CD4-positive, alpha-beta T cell treated with Interleukin-6 for 4 hours (primary cell): Measurements from ENCODE around the gene KLF11.
"Not testable (repeated sequence)": the region's sequence is repeated elsewhere in the genome, so short reads cannot be mapped to it uniquely, and the experiment has no call there.

Source experiments
- DNase-seq: peaks from one replicate; pipeline ENCODE4 v3.0.0-alpha.2; 2020; ENCODE audit warnings: mixed read lengths

The KLF11 gene

DNA sequence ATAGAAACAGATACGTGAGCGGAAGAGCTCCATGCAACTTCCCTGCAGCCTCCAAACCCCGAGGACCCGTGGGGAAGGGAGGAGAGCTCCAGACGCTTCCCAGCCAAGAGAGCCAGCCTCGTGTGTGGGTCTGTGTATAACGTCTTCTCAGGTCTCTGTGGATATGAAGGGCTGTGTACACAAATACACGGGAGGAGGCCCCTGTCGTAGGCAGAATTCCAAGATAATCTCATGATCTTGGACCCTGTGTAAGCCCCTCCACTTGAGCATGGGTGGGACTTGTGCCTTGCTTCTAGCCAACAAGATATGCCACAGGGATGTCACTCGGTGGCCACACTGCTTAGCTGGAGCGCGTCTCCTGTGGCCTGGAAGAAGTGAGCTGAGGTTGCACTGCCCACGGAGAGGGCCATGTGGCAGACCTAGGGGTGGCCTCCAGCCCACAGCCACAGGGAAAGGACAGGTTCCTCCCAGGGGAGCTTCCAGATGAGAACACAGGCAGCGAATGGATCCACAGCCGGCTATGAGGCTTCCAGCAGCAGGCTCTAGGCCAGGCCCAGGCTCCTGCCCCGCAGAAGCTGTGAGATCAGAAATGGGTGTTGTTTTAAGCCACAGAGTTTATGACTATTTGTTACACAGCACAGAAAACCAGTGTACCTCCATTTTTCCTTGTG, 15.6 kb upstream of the KLF11 start:
- DNase-seq = no peak

DNA sequence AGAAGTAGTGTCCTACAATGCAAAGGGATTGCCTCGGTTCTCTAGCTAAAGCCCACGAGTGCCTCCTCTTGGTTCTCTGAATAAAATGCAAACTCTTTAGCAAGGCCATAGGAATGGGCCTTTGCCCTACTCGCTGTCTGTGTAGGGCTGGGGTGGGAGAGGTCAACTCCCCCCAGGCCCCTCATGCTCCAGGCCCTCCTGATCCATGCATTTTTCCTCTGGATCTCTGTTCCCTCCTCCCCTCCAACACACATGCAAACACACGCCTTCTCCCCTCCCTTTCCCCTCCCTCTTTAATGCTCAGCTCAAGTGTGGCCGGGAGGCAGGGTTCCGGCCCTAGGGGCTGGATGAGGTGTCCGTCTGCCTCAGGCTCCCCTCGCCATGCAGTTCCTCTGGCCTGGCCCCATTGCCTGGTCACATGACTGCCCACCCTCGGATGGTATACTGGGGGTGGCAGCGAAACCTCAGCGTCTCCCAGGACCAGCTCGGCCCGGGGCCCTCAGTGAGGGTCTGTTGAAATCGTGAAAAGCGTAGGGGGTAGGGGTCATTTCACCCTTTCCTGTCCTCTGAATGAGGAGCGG, 14.9 kb upstream of the KLF11 start:
- DNase-seq = no peak

DNA sequence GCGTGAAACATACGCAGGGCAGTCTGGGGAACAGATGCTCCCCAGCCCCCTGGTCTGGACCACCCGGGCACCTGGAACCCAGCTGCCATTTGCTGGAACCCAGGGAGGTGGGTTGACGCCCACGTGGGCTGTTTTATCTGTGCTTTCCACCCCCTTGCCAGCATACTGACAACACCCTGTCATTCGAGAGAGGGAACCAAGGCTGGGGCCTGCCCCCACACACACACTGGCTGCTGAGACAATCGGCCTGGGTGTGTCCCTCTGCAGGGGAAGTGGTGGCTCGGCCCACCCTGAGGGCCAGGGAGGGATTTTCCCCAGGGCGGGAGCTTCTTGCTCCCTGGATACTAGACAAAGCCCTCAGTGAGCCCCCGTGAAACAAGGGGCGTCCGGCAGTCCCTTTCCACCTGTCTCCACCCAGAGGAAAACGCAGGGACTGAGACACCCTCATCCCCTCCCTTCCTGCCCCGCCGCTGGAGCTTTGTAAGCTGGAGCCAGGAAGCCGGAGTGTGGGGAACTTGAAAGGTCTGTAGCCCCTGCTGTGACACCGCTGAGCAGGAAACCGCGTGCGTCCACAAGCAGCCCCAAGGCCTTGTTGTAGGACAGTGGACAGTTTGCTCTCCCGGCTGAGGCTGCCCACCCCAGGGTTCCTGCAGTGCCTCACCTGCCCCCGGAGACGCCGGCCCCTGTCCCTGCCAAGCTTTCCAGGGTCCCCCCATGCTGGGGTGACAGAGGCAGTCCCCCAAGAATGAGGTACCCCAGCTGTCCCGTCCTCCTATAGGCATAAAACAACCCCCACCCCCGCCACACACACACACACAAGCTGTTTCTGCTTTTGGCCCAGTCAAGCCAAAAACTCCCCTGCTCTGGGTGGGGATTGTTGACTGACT, 14.1 kb upstream of the KLF11 start:
- peak; percentile 34 for DNase-seq

DNA sequence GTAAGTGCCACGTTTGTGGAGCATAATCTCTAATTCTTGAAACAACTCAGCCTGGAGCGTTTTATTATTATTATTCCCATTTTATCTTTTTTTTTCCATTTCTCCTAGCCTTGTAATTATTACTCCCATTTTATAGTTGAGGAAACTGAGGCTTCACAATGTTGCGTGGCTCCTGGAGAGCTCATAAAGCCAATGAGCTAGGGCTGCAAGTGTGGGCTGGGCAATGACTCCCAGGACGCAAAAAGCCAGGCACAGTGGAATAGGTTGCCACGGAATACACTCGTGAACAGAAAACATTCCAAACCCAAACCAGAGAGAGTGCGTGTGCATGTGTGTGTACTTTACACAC, 13.5 kb upstream of the KLF11 start:
- no peak for DNase-seq

DNA sequence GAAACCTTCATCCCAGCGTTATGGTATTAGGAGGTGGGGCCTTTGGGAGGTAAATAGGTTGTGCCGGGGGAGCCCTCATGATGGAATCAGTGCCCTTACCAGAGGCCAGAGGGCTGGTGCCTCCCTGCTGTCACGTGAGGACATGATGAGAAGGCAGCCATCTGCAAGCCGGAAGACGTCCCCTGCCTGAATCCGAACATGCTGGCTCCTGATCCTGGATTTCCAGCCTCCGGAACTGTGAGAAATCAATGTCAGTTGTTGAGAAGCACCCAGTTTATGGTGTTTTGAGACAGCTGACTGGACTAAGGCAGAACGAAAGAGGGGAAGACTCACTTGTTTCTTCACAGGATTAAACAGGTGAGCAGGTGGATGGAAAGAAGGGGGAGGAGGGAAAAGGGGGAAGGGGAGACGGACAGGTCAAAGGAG, 13.0 kb upstream of the KLF11 start:
- no peak for DNase-seq

DNA sequence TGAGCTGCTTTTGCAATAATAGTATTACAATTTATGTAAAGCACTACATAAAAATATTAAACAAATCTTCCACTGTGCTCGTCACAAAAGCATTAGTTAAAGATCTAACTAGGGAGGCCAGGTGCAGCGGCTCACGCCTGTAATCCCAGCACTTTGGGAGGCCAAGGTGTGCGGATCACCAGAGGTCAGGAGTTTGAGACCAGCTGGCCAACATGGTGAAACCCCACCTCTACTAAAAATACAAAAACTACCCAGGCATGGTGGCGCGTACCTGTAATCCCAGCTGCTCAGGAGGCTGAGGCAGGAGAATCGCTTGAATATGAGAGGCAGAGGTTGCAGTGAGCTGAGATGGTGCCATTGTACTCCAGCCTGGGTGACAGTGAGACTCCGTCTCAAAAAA, 12.6 kb upstream of the KLF11 start:
- not testable (repeated sequence) for DNase-seq

DNA sequence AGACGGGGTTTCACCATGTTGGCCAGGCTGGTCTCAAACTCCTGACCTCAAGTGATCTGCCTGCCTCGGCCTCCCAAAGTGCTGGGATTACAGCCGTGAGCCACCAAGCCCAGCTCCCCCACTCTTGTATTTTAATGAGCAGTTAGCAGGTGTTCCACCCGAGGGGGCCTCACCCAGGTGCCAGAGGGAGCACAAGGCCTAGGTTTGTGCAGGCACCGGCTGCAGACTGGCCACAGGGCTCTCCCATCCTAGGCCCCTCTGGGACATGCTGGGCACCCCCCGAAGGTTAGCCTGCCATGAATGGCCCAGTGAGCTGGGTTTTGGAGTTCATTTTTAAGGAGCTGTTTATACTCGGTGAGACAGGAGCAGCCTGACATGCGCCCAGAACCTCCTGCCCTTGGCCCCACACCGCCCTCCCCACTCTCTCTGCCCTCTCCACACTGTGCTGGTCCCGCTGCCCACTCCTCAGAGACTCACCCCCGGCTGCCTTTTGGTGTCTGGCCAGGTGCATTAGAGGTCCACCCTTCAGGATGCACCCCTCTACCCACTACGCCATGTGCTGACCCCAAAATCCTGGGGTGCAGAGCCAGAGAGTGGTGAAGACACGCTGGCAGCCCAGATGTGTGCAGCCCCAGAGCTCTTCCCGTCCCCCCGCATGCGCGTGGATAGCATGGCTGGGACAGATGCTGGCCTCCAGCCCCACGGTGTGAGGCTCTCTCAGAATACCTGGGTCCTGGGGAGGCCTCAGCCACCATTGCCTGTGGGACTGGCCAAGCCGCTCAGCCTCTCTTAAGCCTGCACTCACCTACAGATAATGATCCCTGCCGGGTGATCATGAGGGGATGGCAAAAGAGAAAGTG, 11.2 kb upstream of the KLF11 start:
- no peak for DNase-seq

DNA sequence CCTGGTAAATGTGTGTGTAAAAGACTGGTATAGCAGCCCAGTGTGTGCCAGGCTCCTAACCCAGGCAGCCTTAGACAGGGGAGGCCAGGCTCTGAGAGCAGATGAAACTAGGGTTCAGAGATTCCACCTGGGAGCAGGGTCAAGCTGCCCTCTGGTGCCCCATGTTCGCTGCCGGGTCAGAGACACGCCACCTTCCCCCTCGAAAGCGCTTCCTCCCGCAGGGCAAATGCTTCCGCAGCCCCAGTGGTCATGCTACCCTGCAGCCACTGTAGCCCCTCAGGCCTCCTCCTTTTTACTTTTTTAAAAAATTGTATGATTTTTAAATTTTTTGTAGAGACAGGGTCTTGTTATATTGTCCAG, 10.6 kb upstream of the KLF11 start:
- DNase-seq = no peak

DNA sequence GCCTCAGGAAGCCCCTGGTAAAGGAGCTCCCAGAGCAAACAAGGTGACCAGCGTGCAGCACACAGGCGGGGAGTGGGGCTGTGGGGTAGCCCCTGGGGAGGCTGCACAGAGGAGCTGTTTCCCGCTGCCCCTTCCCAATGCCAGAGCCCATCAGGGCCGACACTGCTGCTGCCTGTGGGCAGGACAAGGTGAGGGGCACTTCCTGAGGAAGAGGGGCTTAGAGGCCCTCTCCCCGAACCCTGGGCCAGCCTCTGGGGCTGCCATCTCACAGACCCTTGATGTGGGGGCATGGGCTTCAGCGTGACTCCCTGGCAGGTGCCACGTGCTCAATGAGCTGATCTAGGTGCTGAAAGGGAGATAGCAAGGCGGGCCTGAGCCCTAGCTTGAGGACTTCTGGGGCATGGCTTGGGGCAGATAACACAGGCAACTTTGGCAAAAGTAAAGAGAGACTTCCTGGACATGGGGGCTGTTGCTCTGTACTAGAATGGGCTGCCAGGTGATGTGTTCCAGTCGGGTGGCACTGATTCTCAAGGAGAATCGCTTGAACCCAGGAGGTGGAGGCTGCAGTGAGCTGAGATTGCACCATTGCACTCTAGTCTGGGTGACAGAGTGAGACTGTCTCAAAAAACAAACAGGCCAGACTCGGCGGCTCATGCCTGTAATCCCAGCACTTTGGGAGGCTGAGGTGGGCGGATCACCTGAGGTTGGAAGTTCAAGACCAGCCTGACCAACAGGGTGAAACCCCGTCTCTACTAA, 9.9 kb upstream of the KLF11 start:
- no peak for DNase-seq

DNA sequence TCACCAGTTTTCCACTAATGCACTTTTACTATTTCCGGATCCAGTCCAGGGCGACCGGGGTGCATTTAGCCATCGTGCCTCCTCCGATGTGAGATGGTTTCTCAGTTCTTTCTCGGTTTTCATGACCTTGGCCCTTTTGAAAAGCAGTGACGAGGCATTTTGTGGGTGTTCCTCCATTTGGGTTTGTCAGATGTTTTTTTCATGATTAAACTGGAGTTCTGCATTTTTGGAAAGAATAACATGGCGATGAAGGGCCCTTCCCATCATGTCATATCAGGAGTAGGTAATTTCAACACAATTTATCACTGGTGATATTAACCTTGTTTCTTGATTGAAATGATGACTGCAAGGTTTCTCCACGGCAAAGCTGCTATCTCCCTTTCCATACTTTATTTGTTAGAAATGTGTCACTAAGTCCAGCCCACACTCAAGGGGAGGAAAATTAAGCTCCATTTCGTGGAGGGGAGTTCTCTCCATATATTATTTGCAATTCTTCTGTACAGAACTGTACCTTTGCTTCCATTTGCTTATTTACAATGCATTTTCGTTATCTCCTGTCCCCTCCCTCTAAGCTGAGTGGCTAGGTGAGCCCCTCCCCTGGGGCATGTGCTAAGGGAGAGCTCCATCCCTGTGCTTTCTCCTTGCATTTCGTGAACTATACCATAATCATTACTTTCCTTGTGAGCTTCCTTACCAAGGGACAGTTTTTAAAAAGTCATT, 8.9 kb upstream of the KLF11 start:
- DNase-seq = no peak

DNA sequence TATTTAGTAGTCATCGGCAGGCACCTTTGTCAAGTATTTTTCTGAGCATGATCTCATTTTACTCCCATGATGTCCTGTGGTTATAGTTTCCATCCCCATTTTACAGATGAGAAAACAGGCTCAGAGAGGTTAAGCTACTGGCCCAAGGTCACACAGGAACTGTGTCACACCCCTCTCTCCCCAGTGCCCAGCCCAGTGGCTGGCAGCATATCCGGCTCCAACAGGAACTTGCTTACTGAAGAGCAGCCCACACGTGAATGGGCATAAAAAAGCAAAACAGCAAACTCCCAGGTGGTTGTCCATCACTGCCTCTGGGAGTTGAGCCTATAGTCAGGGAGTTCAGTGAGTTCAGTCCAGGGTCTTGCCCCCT, 8.3 kb upstream of the KLF11 start:
- DNase-seq = no peak

DNA sequence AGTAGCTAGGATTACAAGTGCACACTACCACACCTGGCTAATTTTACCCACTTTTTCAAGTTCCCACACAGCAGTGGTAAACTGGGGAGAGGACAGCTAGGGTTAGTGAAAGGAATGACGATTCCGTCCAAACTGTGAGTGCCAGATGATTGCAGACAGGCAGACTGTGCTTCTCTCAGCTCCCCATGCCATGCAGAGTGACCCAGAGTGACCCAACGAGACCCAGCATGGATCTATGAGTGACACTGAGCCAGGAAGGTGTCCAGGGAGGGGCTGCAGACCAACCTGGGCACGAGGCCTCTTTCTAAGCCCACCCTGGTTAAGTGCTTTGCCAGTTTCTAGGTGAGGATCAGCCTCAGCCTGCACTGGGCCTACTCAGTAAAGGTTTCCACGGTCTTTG, 7.7 kb upstream of the KLF11 start:
- DNase-seq = no peak

DNA sequence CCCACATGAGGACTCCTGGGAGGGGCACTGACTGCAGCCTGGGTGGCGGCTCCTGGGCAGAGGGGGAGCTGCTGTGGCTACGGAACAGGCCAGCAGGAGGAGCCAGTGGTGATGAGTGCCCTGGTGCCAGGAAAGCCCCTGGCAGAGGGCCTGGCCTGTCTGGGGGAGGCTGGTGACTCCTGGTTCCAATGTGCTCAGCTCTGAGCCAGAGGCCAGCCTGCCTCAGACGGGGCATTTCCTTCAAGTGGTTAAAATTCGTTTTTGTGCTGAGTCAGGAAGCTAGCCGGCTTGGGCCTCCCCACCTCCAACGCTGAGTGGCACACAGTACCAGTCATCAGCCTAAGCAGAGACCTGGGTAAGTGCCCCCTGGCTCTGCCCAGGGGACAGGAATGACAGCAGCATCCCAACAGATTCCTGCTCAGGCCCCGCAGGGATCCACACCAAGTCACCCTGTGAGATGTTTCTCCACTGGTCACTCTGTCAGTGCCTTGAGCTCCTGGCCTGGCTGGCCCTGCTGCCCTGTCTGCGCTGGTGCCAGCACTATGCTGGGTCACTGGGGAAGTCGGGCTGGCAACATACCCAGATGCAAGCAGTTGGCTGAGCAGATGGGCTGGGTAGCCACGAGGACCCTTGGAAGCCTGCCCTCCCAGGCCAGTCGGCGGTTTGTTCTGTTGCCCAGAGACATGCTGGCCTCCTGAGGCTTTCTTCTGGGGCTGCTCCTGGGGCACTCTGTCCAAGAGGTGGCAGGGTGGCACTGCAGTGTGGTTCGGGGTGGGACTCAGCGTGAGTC, 7.1 kb upstream of the KLF11 start:
- peak; percentile 48 for DNase-seq

DNA sequence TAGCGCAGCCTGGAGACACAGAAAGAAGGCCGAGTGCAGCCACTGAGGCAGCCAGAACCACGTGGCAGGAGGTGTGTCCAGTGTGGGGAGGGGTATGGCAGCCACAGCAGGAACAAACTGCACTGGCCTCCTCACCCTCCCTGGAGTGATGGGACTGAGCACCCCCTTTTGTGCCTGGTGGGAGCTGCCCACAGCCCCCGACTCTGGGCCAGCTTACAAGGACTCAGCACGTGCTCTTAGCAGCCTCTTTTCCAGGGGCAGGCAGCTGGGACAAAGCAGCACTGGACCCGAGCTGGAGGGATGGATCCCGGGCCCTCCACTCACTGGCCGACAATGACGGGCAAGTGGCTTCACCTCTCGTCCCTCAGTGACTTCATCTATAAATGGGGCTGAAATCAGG, 5.2 kb upstream of the KLF11 start:
- DNase-seq = no peak

DNA sequence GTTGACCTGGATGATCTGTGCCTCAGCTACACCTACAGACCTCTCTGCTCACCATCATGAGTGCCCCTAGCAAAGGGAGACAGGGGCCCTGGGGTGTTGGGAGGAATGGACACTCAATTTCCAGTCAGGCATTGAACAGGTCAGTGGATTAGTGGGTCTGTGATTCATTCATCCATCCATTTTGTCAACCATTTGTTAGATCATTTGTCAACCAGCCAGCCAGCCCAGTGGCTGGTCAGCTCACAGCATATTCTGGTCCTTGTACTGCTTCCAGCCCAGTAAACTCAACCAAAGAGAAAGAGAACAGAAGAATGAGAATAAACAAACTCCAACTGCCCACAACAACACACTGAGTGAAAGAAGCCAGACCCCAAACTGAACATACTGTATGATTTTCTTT, 4.6 kb upstream of the KLF11 start:
- DNase-seq = no peak

DNA sequence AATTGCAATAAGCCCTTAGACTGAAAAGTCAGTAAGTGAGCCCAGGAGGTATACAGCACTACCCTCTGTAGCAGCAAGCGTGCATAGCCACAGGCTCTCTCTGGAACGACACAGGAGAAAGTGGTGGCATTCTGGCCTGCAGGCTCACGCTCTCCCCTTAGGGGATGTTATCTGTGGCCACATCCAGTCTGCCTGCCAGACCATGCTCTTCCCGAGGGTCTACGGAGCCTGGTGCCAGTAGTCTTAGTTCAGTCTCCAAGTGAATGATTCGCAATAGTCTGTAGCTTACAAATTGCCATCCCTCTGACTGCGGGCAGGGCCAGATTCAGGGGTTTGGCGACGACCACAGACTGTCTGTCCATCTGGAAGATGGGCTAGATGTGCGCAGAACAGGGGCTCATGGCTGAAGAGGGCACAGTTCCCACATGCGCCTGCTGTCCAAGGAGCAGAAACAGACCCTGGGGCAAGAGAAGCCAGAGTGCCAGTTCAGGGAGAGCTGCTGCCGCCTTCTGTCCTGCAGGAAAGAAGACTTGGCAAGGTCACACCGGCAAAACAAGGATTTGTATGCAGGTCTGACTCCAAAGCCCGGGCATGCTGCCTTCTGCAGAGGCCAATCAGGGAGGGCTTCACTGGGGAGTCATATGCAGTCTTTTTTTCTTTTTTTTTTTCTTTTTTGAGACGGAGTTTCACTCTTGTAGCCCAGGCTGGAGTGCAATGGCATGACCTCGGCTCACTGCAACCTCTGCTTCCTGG, 3.5 kb upstream of the KLF11 start:
- DNase-seq = no peak

DNA sequence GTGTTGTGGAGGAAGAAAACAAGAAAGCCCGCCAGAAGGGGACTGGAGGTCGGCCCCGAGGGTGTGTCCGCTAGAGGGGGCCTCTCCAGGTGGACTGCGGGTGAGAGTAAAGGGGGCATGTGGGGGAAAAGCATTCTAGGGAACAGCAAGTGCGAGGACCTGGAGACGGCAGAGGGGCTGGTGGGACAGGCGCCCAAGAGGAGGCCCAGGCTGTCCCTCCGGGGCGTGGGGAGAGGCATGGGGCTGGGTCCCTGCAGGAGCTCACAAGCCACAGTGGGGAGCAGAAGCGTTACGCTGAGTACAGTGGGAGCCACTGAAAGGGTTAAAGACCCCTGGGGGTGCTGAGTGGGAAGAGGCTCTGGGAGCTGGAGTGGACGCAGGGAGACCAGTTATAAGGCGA, 1.6 kb upstream of the KLF11 start:
- no peak for DNase-seq

DNA sequence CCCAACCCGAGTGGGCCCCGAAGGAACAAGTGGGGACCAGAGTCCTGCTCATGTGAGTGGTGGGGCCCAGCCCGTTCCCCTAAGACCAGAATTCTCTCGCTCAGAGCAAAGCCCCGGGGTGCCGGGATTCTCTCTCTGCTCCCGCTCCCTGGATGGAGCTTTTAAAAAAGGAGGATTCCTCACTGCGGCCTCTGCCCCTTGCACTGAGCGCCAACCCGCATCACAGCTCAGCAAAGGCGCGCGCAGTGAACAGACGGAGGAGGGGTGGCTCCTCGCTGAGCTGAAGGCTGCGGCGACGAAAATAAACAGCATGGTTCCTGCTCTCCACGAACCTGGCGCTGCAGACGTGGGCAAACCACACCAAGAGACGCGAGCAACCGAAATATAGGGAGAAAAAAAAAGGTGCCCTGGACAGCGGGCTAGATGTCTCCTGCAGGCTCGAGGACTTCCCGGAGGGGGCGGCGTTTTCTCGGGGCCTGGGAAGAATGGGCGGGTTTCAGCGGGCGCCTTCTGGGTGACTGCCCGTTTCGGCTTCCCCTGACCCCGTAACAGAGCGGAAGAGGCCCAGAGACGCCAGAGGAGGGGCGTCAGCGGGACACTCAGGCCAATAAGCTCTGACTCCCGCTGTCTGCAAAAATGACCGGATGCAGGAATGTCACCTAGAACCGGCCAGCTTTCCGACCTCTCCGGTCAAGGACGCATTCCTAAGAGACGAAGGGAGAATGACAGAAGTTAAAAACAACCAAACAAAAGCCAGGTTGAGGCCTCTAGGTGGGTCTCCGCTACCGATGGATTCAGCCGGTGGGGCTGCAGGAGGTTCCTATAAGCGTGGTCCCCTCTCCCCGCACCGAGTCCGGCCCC, 819 bp upstream of the KLF11 start:
- peak; percentile 41 for DNase-seq

DNA sequence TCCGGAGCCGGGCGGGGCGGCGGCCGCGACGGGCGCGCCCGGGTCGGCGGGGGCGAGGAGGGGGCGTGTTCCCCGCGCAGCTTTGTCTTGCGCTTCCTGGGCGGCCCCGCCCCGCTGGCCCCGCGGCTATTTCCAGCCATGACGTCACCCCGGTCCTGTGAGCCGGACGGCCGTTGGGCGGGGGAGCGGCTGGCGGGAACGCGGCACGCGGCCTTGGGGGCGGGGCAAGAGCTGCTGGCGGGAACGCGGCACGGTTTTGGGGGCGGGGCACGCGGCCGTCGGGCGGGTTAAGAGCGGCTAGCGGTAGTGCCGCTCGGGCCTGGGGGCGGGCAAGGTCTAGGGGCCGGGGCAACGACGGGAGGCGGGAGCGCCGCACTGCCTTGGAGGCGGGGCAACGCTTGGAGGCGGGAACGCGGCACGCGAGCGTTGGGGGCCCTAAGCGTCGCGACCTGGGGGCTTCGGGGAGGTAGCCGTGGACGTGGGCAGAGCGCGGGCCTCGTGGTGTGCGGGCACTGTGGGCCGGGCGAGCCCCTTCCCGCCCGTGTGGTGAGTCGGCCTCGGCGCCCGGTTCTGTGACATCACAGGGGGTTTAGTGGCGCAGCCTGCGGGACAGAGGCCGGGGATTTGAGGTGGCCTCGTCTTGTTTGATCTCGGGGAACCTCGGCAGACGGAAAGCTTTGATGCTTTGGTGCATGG, 704 bp downstream of the KLF11 start:
- DNase-seq = peak; percentile 92
